HCT116 (cell line): ENCODE data around the gene ACRBP. TPM values are rescaled to one million over a fixed set of nuclear protein-coding genes. Genes with fewer than 3 reads are reported as not detected.

Source experiments
- ATAC-seq: fragments of 200-7000 bp; cut with Tn5 transposase; 2 replicates; pipeline ENCODE4 v1.9.1; 2020; ENCODE audit warnings: mild to moderate bottlenecking, moderate library complexity
- BruUV-seq: library from RNA; stranded (reverse); fragments of 400-500 nt; replicated peaks from 2 replicates; lab custom pipeline; 2021; lab: Mats Ljungman, UMichigan
- CTCF ChIA-PET: fragments of 300-600 bp; sonication (Branson Sonifier 250); formaldehyde crosslinking; loops from one replicate; lab custom pipeline; 2021; ENCODE audit warnings: antibody characterized with exemption; lab: Charles Lee
- POLR2A ChIA-PET: fragments of 300-600, 350-600 bp; sonication (Branson Sonifier 250); formaldehyde crosslinking; loops from one replicate; lab custom pipeline; 2021; ENCODE audit warnings: antibody characterized with exemption; lab: Charles Lee
- RAD21 ChIA-PET, 2 experiments: fragments of 300-600 bp; sonication (Branson Sonifier 250); formaldehyde crosslinking; loops; one replicate each; lab custom pipeline; 2023; ENCODE audit warnings: low total read pairs in 2 of 2; ENCODE audit not compliant: uncharacterized antibody in 2 of 2, unreplicated experiment in 2 of 2, low non-redundant PET in 1 of 2; lab: Charles Lee
- DNase-seq: peaks from one replicate; pipeline ENCODE4 v3.0.0-alpha.2; 2010; ENCODE audit warnings: low read depth, low spot score
- H2AFZ ChIP-seq: fragments of 200-600 bp; shearing (Covaris generic), sonication (generic); 2 replicates; pipeline ENCODE4 v1.6.1; 2017; ENCODE audit warnings: low read depth, mixed run types, mixed read lengths, antibody characterized with exemption, low read length; ENCODE audit not compliant: poor library complexity, severe bottlenecking
- H3K27ac ChIP-seq: 2 replicates; pipeline ENCODE4 v1.5.1; 2012; ENCODE audit warnings: low read depth, low read length
- H3K27me3 ChIP-seq: fragments of 200-600 bp; sonication (generic); 2 replicates; pipeline ENCODE4 v1.6.1; 2016; ENCODE audit warnings: mixed run types, low read length, mixed read lengths; ENCODE audit not compliant: insufficient read depth
- H3K36me3 ChIP-seq, 2 experiments: fragments of 200-500 bp in 1 of 2; fragments of 200-600 bp in 1 of 2; sonication (Bioruptor generic) in 1 of 2; sonication (generic) in 1 of 2; 2 replicates each; pipeline versions ENCODE4 v1.5.1 to v1.6.1; 2014 to 2016; ENCODE audit warnings: low read length in 2 of 2, inconsistent platforms in 1 of 2, mixed read lengths in 1 of 2, mixed run types in 1 of 2; ENCODE audit not compliant: insufficient read depth in 2 of 2, control insufficient read depth in 1 of 2
- H3K4me1 ChIP-seq, 2 experiments: fragments of 200-600 bp in 1 of 2; sonication (generic) in 1 of 2; 2 replicates each; pipeline versions ENCODE4 v1.5.1 to v1.6.1; 2012 to 2017; ENCODE audit warnings: low read length in 2 of 2, inconsistent platforms in 1 of 2, mild to moderate bottlenecking in 1 of 2, mixed read lengths in 1 of 2, mixed run types in 1 of 2, moderate library complexity in 1 of 2; ENCODE audit not compliant: insufficient read depth in 2 of 2, control insufficient read depth in 1 of 2
- H3K4me2 ChIP-seq: fragments of 200-600 bp; sonication (generic); 2 replicates; pipeline ENCODE4 v1.6.1; 2017; ENCODE audit warnings: mixed run types, low read length, mixed read lengths
- H3K4me3 ChIP-seq, 2 experiments: fragments of 200-600 bp in 1 of 2; sonication (generic) in 1 of 2; replicated peaks in 1 of 2; 2 replicates each; pipeline ENCODE4 v1.5.1; 2011 to 2016; ENCODE audit warnings: low read length in 2 of 2, control low read depth in 1 of 2, low read depth in 1 of 2, mild to moderate bottlenecking in 1 of 2, mixed read lengths in 1 of 2, mixed run types in 1 of 2
- H3K79me2 ChIP-seq: fragments of 200-600 bp; sonication (generic); 2 replicates; pipeline ENCODE4 v1.6.1; 2017; ENCODE audit warnings: mild to moderate bottlenecking, mixed run types, low read length, moderate library complexity, mixed read lengths; ENCODE audit not compliant: insufficient read depth
- H3K9ac ChIP-seq: fragments of 200-600 bp; sonication (generic); 2 replicates; pipeline ENCODE4 v1.6.1; 2016; ENCODE audit warnings: low read length, mixed read lengths
- H3K9me2 ChIP-seq: fragments of 200-600 bp; sonication (generic), shearing (Covaris generic); 2 replicates; pipeline ENCODE4 v1.6.1; 2017; ENCODE audit warnings: mixed run types, mild to moderate bottlenecking, moderate library complexity; ENCODE audit not compliant: insufficient read depth
- H3K9me3 ChIP-seq, 2 experiments: fragments of 200-500 bp in 1 of 2; fragments of 200-600 bp in 1 of 2; sonication (Bioruptor generic) in 1 of 2; sonication (generic) in 1 of 2; 2 replicates each; pipeline ENCODE4 v1.6.1; 2014 to 2017; ENCODE audit warnings: low read length in 2 of 2, mixed read lengths in 2 of 2, inconsistent platforms in 1 of 2, low read depth in 1 of 2, mild to moderate bottlenecking in 1 of 2, mixed run types in 1 of 2, moderate library complexity in 1 of 2; ENCODE audit not compliant: control insufficient read depth in 1 of 2, insufficient read depth in 1 of 2
- H4K20me1 ChIP-seq: fragments of 200-600 bp; sonication (generic), shearing (Covaris generic); 2 replicates; pipeline ENCODE4 v1.6.1; 2017; ENCODE audit warnings: mixed run types, mild to moderate bottlenecking, moderate library complexity; ENCODE audit not compliant: insufficient read depth
- EZH2 ChIP-seq: fragments of 200-600 bp; sonication (generic); IDR thresholded peaks from 2 replicates; pipeline ENCODE4 v1.6.1; 2017; ENCODE audit warnings: antibody characterized with exemption, mixed run types
- EZH2phosphoT487 ChIP-seq: fragments of 200-600 bp; IDR thresholded peaks from 2 replicates; pipeline ENCODE4 v1.6.1; 2018; ENCODE audit warnings: antibody characterized with exemption, borderline replicate concordance
- FOSL1 ChIP-seq: IDR thresholded peaks from 2 replicates; pipeline ENCODE4 v1.6.1; 2012; ENCODE audit warnings: low read depth
- REST ChIP-seq: IDR thresholded peaks from 2 replicates; pipeline ENCODE4 v1.6.1; 2012; ENCODE audit warnings: low read depth
- SIN3A ChIP-seq: IDR thresholded peaks from 2 replicates; pipeline ENCODE4 v1.6.1; 2012; ENCODE audit warnings: low read depth
- YY1 ChIP-seq: IDR thresholded peaks from 2 replicates; pipeline ENCODE4 v1.6.1; 2011; ENCODE audit warnings: low read length, low read depth, moderate library complexity, mild to moderate bottlenecking; ENCODE audit not compliant: insufficient replicate concordance; ENCODE audit errors: extremely low read depth
- ZFX ChIP-seq: fragments of 450-650 bp; IDR thresholded peaks from 2 replicates; pipeline ENCODE4 v1.6.1; 2017
- ZNF274 ChIP-seq: fragments of 200-500 bp; sonication (Bioruptor generic); IDR thresholded peaks from 2 replicates; pipeline ENCODE4 v1.6.1; 2014; ENCODE audit warnings: mild to moderate bottlenecking, low read depth, low read length, inconsistent platforms
- intact Hi-C: fragments of 100-400 bp; cut with micrococcal nuclease; formaldehyde crosslinking; loops from 2 replicates; pipeline ENCODE4 v1.10.0; 2022
- total RNA-seq: library from RNA; stranded (reverse); gene quantifications from one replicate; pipeline ENCODE4 v1.2.1, GENCODE V29; 2021; ENCODE audit not compliant: unreplicated experiment

ACRBP gene
- total RNA-seq, 1 experiment from 2014 or later = 1.0 TPM

GRCh38 chr12:6639151-6639801, 8.0 kb downstream of the ACRBP start:
- no peaks in the 10 kb centered on the region for H4K20me1 ChIP-seq
- peaks cover 11 to 20% of the 10 kb centered on the region in 2 experiments for H3K4me1 ChIP-seq
- ChIA-PET POLR2A (no interaction called here), RAD21 (no interaction called here), CTCF (no interaction called here)
- peaks cover 6% of the 10 kb centered on the region; the same call in 1 of the 2 replicates for H3K27me3 ChIP-seq
- TF ChIP-seq FOSL1 (no peak), EZH2phosphoT487 (no peak), ZFX (no peak), SIN3A (no peak), EZH2 (no peak), REST (no peak), ZNF274 (no peak), YY1 (no peak)
- peaks cover 0 to 5% of the 10 kb centered on the region in 2 experiments; a peak in 1 of 4 replicates for H3K9me3 ChIP-seq
- intact Hi-C loops = no loop called here
- no TSS peak for BruUV-seq
- no peaks in the 10 kb centered on the region for H3K36me3 ChIP-seq
- H3K4me3 ChIP-seq = no peak overlapping the region
- no peak overlapping the region for H2AFZ ChIP-seq
- H3K9me2 ChIP-seq = no peaks in the 10 kb centered on the region
- no peak overlapping the region for H3K27ac ChIP-seq
- no peaks in the 10 kb centered on the region for H3K79me2 ChIP-seq
- DNase-seq = no peak
- ATAC-seq = no peak
- no peak overlapping the region for H3K4me2 ChIP-seq
- no peak overlapping the region for H3K9ac ChIP-seq
